ENCODE measurements around the gene PAK6. TPM values are rescaled to one million over a fixed set of nuclear protein-coding genes. Genes with fewer than 3 reads are reported as not detected.

The PAK6 gene
- total RNA-seq, 1 donor from 2014 or later: 0.27 TPM

DNA sequence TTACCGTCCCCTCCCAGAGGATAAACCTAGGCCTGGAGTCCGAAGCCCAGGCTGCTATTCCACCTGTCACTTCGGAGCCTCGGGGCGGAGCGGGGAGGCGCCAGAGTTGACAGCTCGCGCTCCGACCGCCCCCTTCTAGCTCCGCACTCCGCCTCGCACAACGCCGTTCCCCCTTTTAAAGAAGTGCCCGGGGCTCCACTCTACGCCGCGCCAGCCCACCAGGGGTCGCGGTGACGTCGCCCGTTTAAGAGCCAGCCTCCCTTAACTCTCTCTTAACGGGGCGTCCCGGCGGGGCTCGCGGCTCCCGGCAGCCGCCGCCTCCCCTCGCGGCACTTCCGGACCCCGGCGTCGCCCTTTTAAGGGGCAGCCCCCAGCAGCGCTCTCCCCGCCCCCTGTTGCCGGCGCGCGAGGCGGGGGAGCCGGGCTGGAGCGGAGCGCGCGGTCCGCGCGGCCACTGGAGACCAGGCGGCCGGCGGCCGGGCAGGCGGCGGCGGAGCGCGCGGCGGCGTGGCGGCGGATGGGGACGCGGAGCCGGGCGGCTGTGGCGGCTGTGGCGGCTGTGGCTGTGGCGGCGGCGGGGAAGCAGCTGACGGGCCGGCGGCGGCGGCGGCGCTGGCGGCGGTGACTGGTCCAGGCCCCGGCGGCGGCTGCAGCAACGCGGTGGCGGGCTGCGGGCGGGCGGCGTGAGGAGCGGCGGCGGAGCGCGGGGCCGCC, 84.5 kb downstream of the PAK6 start, which contains the start of gene INAFM2:
TSS of gene INAFM2 (plus strand) at position 454 of the 714 bp plus-strand sequence. CDS start 364 bp downstream, outside the sequence.
- Mint-ChIP-seq H3K4me3 (ENCODE audit: low read depth) (peak within 1 kb of the TSS; percentile 73), H3K27me3 (ENCODE audit: low read depth) (peaks cover 20% of the 10 kb centered on the region), H3K36me3 (ENCODE audit: low read depth) (peaks cover 15% of the 10 kb centered on the region), H3K27ac (no peak within 1 kb of the TSS), H3K9me3 (no peaks in the 10 kb centered on the region), H3K4me1 (ENCODE audit: low read depth) (peaks cover 24% of the 10 kb centered on the region)
- DNase-seq (ENCODE audit: low spot score): peak; percentile 85
- intact Hi-C loops (cut with micrococcal nuclease): no loop called here

GRCh38 chr15:40323953-40324937, 85.4 kb downstream of the PAK6 start:
- intact Hi-C loops (cut with micrococcal nuclease): no loop called here
- Mint-ChIP-seq H3K4me1 (ENCODE audit: low read depth) (peaks cover 30% of the 10 kb centered on the region), H3K27ac (peak overlapping the region; percentile 12), H3K9me3 (no peaks in the 10 kb centered on the region), H3K36me3 (ENCODE audit: low read depth) (peaks cover 15% of the 10 kb centered on the region), H3K27me3 (ENCODE audit: low read depth) (peaks cover 19% of the 10 kb centered on the region), H3K4me3 (ENCODE audit: low read depth) (peak overlapping the region; percentile 73)
- no peak for DNase-seq (ENCODE audit: low spot score)

- peaks cover 30% of the 10 kb centered on the region for H3K4me1 Mint-ChIP-seq (ENCODE audit: low read depth)
- intact Hi-C loops (cut with micrococcal nuclease): no loop called here
These were observed 86.3 kb downstream of the PAK6 start for GRCh38 chr15:40325188-40325587.

GRCh38 chr15:40325700-40326099, 86.8 kb downstream of the PAK6 start:
- Mint-ChIP-seq H3K27me3 (ENCODE audit: low read depth) (peaks cover 8% of the 10 kb centered on the region), H3K27ac (no peak overlapping the region), H3K4me3 (ENCODE audit: low read depth) (no peak overlapping the region), H3K36me3 (ENCODE audit: low read depth) (peaks cover 15% of the 10 kb centered on the region), H3K9me3 (no peaks in the 10 kb centered on the region), H3K4me1 (ENCODE audit: low read depth) (peaks cover 30% of the 10 kb centered on the region)
- intact Hi-C loops (cut with micrococcal nuclease): no loop called here
- no peak for DNase-seq (ENCODE audit: low spot score)

More at GRCh38 chr15:40325188-40325587, 86.3 kb downstream of the PAK6 start:
- peaks cover 10% of the 10 kb centered on the region for H3K27me3 Mint-ChIP-seq (ENCODE audit: low read depth)
- H3K36me3 Mint-ChIP-seq (ENCODE audit: low read depth): peaks cover 15% of the 10 kb centered on the region
- no peak overlapping the region for H3K27ac Mint-ChIP-seq
- no peaks in the 10 kb centered on the region for H3K9me3 Mint-ChIP-seq
- no peak for DNase-seq (ENCODE audit: low spot score)
- H3K4me3 Mint-ChIP-seq (ENCODE audit: low read depth): peak overlapping the region; percentile 73

Other genes with a start within 250 kb of the PAK6 start
- gene SRP14, start 199.9 kb upstream of the PAK6 start, total RNA-seq: 160 and 167 TPM in 2 replicates
- 16.1 and 17.9 TPM in 2 replicates for gene BMF, start 130.2 kb upstream of the PAK6 start, total RNA-seq
- gene BUB1B, start 78.0 kb upstream of the PAK6 start, total RNA-seq: 70.7 and 73.1 TPM in 2 replicates
- gene ANKRD63, start 44.0 kb downstream of the PAK6 start, total RNA-seq: 0.41 and 0.48 TPM in 2 replicates
- 96.3 and 98.9 TPM in 2 replicates for gene PLCB2, start 68.9 kb downstream of the PAK6 start, total RNA-seq
- gene INAFM2, start 84.6 kb downstream of the PAK6 start, total RNA-seq: 16.7 and 17.9 TPM in 2 replicates
- gene CCDC9B, start 101.9 kb downstream of the PAK6 start, total RNA-seq: 0.34 and 0.41 TPM in 2 replicates
- not detected in 2 replicates for gene PHGR1, start 112.0 kb downstream of the PAK6 start, total RNA-seq
- gene DISP2, start 119.2 kb downstream of the PAK6 start, total RNA-seq: 0.05 and 0.39 TPM in 2 replicates
- 48.1 and 49.9 TPM in 2 replicates for gene KNSTRN, start 143.7 kb downstream of the PAK6 start, total RNA-seq
- gene IVD, start 166.7 kb downstream of the PAK6 start, total RNA-seq: 75.2 and 79.4 TPM in 2 replicates
- 26.5 and 26.7 TPM in 2 replicates for gene BAHD1, start 201.9 kb downstream of the PAK6 start, total RNA-seq
- gene CHST14, start 231.9 kb downstream of the PAK6 start, total RNA-seq: 11.8 and 12.2 TPM in 2 replicates